Heart left ventricle (tissue), 16 donors: ENCODE data around the gene TMEM250. TPM values are rescaled to one million over a fixed set of nuclear protein-coding genes. Genes with fewer than 3 reads are reported as not detected.
A peak's percentile ranks its signal among the peaks of the same experiment; 100 is the strongest.

Source experiments
- ATAC-seq, 4 donors: fragments of 200-7000 bp; cut with Tn5 transposase; one replicate each; pipeline ENCODE4 v1.9.1; 2020 to 2022; ENCODE audit warnings: moderate library complexity in 4 of 4, mild to moderate bottlenecking in 3 of 4, moderate number of reproducible peaks in 1 of 4
- DNase-seq, 5 donors: peaks; one replicate each; pipeline ENCODE4 v3.0.0-alpha.2; 2020
- H3K27ac ChIP-seq, 12 donors: fragments of 200-600 bp; sonication (generic) in 4 of 12; one replicate each; pipeline versions ENCODE4 v1.5.0 to v1.8.0; 2016 to 2022; ENCODE audit warnings: mild to moderate bottlenecking in 2 of 12
- H3K27me3 ChIP-seq, 9 donors: fragments of 200-600 bp; sonication (generic) in 2 of 9; one replicate each; pipeline versions ENCODE4 v1.5.1 to v1.8.0; 2016 to 2022; ENCODE audit warnings: mild to moderate bottlenecking in 3 of 9
- H3K36me3 ChIP-seq, 9 donors: fragments of 200-600 bp; sonication (generic) in 2 of 9; one replicate each; pipeline versions ENCODE4 v1.5.0 to v1.8.0; 2018 to 2022; ENCODE audit warnings: mild to moderate bottlenecking in 2 of 9
- H3K4me1 ChIP-seq, 12 donors: fragments of 200-600 bp; sonication (generic) in 4 of 12; one replicate each; pipeline versions ENCODE4 v1.5.0 to v1.8.0; 2016 to 2022; ENCODE audit warnings: mild to moderate bottlenecking in 3 of 12
- H3K4me3 ChIP-seq, 12 donors: fragments of 200-600 bp; sonication (generic) in 4 of 12; one replicate each; pipeline versions ENCODE4 v1.5.0 to v1.8.0; 2017 to 2022; ENCODE audit warnings: mild to moderate bottlenecking in 9 of 12, moderate library complexity in 4 of 12
- H3K9me3 ChIP-seq, 12 donors: fragments of 200-600 bp; sonication (generic) in 4 of 12; one replicate each; pipeline versions ENCODE4 v1.5.0 to v1.8.0; 2016 to 2022; ENCODE audit warnings: mild to moderate bottlenecking in 1 of 12
- POLR2A ChIP-seq, 2 donors: fragments of 450-650 bp; IDR thresholded peaks; one replicate each; pipeline ENCODE4 v1.6.1; 2017; ENCODE audit warnings: antibody characterized with exemption in 2 of 2, mild to moderate bottlenecking in 2 of 2, moderate library complexity in 2 of 2
- WGBS, 4 donors: extraction: QIAGEN DNeasy Blood & Tissue Kit in 2 of 4; methylation state at CpG; one replicate each; pipeline versions ENCODE4 v1.1.5 to v1.1.7; 2013 to 2018; 5-methylcytosine and 5-hydroxymethylcytosine counted together
- intact Hi-C, 10 donors: fragments of 100-400 bp; cut with DNase I; formaldehyde crosslinking; loops; one replicate each; pipeline versions ENCODE4 v1.11.1 to v1.14.2; 2022
- polyA plus RNA-seq, 2 donors: library from polyadenylated mRNA; stranded (reverse); fragments of 200-250 nt; gene quantifications; one replicate each; pipeline ENCODE4 v1.2.3, GENCODE V29; 2013
- total RNA-seq, 9 donors: library from RNA; depleted of rRNA in 2 of 9; stranded (reverse); fragments of >200 nt in 2 of 9; fragmentation: NEBNext Ultra II Directional in 3 of 9; extraction: Animal tissue kit (Norgen Biotek cat#: 25700) in 3 of 9; gene quantifications; one replicate each; pipeline versions ENCODE4 v1.1.0 to v1.2.4, GENCODE V29; 2016 to 2023
- TF ChIP-seq, protein P1 (sequence below), 12 donors: fragments of 200-600 bp; sonication (generic) in 4 of 12; IDR thresholded peaks; one replicate each; pipeline versions ENCODE4 v1.5.0 to v1.8.0; 2018 to 2022; ENCODE audit warnings: antibody characterized with exemption in 12 of 12, mild to moderate bottlenecking in 5 of 12
- donor health status: ischemic (EF 13 %, LVEDD 7.1; RV severe dilation, severe dysfunction).
- donor health status: healthy with polysubstance abuse.
- donor health status: DM: no; HTN: yes; CAD: no.
- donor health status: DM: no; HTN: no; CAD: no.
- donor health status: ischemic (EF 25% LVEDD 6.9; RV normal size, moderate dysfunction).
- donor health status: ischemic (EF 25% LVEDD 5.7; RV mildly dilated, moderate dysfunction).
- donor health status: healthy.
- donor health status: DM: yes; HTN: yes; CAD: no.
- donor health status: ischemic (EF 35%, LVEDD 5.7; RV mildly dilated, moderate dysfunction).
- donor health status: nonischemic (EF 11% LVEDD 7.7; RV severe dilation, severe dysfunction).
- donor health status: DM: yes; HTN: yes; CAD: no.
- donor health status: PGD.
- donor health status: ischemic (EF 29% LVEDD 5.4; RV normal size, mild dysfunction).
- donor health status: nonischemic (EF 23%, LVEDD 6.1; RV moderate dilation, normal function).

TMEM250 gene
- total and polyA plus RNA-seq, 11 donors: 11.6 to 37.0 (median 19.9) TPM

DNA sequence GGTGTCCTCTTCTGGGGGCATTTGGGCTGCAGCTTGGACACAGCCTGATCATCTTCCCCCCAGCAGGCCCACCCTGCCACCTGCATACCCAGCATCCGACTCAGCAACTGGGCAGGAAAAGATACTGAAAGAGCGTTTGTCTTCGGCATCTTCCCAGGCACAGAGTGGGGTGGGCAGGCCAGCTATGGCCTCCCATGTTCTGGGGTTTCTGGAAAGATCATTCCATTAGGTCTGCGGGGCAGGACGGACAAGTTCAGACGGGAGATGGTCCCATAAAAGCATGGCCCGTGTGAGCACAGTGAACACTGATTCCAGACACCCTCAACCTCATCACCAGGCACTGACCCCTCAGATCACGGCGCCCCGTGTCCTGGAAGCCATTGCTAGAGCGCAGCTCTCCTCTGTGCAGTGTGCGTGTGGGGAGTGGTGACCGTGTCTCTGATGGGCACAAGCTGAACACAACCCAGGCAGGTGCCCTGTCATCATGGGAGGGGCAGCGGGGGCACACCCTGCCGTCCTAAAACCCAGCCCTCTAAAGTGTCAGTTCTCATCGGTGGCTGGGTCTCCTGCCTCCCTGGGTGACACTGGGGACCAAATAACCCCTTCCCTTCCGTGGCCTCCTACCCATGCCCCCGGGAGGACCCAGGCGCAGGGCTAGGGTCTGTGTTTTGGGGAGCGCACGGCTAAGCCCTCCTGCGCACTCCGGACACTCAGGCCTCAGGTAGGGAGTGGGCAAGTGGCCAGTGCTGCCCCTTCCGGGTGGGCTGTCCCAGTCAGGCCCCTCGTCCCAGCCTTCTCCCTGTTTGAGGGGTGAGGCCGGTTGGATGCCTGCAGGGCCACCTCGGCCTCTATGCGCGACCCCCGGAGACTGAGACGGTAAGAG is 13.2 kb upstream of the TMEM250 start:
- 42 to 69% (median 53%) methylated on average over 19 to 31 of the region's 31 CpGs for WGBS, 4 donors
- Histone ChIP-seq H3K27me3 (peaks cover under 1 to 53% (median 26%) of the 10 kb centered on the region in 9 donors), H3K27ac (no peak overlapping the region), H3K4me1 (peaks cover 0 to 29% (median 5%) of the 10 kb centered on the region in 12 donors), H3K9me3 (no peaks in the 10 kb centered on the region), H3K36me3 (no peaks in the 10 kb centered on the region), H3K4me3 (no peak overlapping the region)
- DNase-seq (no peak), ATAC-seq (no peak)
- intact Hi-C loops: loop anchor here in 2 of 10 donors (2.0 kb wide), 1 partner anchor 151 kb away; no protein-coding TSS in a partner anchor
- no peak for TF ChIP-seq POLR2A (IDR thresholded peaks at IDR 0.05)
- TF ChIP-seq, protein P1, sequence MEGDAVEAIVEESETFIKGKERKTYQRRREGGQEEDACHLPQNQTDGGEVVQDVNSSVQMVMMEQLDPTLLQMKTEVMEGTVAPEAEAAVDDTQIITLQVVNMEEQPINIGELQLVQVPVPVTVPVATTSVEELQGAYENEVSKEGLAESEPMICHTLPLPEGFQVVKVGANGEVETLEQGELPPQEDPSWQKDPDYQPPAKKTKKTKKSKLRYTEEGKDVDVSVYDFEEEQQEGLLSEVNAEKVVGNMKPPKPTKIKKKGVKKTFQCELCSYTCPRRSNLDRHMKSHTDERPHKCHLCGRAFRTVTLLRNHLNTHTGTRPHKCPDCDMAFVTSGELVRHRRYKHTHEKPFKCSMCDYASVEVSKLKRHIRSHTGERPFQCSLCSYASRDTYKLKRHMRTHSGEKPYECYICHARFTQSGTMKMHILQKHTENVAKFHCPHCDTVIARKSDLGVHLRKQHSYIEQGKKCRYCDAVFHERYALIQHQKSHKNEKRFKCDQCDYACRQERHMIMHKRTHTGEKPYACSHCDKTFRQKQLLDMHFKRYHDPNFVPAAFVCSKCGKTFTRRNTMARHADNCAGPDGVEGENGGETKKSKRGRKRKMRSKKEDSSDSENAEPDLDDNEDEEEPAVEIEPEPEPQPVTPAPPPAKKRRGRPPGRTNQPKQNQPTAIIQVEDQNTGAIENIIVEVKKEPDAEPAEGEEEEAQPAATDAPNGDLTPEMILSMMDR (IDR thresholded peaks at IDR 0.05): no peak

DNA sequence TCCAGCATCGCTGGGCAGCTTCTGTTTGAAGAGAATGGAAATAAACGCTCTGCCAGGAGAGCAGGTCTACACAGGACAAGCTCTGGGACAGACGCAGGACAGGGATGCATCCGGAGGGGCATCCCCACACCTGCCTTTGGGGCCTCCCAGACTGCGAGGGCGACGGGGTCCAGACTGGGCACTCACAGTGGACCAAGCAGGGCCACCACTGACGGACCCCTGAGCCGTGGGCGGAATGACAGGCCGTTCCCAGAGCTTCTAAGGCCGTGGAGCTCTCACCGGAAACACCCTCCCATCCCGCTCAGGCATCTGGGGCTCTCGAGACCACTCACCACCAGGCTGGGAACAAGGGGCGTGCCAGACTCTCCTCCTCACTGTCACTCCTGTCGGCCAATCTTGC is 10.5 kb upstream of the TMEM250 start:
- Histone ChIP-seq H3K9me3 (no peaks in the 10 kb centered on the region), H3K27me3 (peaks cover 0 to 38% (median 20%) of the 10 kb centered on the region in 9 donors), H3K36me3 (no peaks in the 10 kb centered on the region), H3K4me1 (peaks cover 0 to 20% (median 5%) of the 10 kb centered on the region in 12 donors), H3K27ac (no peak overlapping the region), H3K4me3 (no peak overlapping the region)
- peak in 1 of 5 donors; percentile 59 for DNase-seq
- no peak for TF ChIP-seq POLR2A (IDR thresholded peaks at IDR 0.05)
- TF ChIP-seq, protein P1 (IDR thresholded peaks at IDR 0.05): no peak
- no peak for ATAC-seq
- intact Hi-C loops: loop anchor here in 5 of 10 donors (10.0 kb wide), 4 partner anchors 264 to 524 kb away; partner anchors contain the start of gene KCNT1 (in 2 of the 5)
- 54 to 60% (median 58%) methylated on average over 17 of the region's 17 CpGs for WGBS, 4 donors

DNA sequence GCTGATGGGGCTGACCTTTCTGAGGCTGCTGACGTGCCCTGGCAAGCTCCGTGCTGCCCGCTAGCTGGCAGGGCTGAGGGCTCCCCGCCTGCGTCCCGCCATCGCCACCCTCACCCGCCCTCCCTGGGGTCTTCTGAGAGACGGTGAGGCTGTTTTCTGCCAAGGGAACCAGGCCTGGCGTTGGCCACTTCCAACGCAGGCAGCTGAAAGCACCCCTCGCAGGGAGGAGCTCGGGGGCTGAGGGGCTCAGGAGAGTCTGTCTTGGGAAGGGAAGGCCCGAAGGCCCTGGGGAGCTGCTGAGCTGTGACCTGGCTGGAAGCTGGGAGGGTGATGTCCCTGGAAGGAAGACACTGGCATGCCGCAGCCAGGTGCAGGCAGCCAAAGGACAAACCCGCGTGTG is 9.8 kb upstream of the TMEM250 start:
- DNase-seq (peak in 1 of 5 donors; percentile 49), ATAC-seq (no peak)
- 83 to 90% (median 84%) methylated on average over 17 of the region's 17 CpGs for WGBS, 4 donors
- H3K27me3 ChIP-seq: peaks cover 0 to 30% (median 16%) of the 10 kb centered on the region in 9 donors
- intact Hi-C loops: loop anchor here in 5 of 10 donors (10.0 kb wide), 4 partner anchors 264 to 524 kb away; partner anchors contain the start of gene KCNT1 (in 2 of the 5)
- no peaks in the 10 kb centered on the region for H3K36me3 ChIP-seq
- H3K27ac ChIP-seq: no peak overlapping the region
- no peak for TF ChIP-seq POLR2A (IDR thresholded peaks at IDR 0.05)
- peaks cover 0 to 14% (median 3%) of the 10 kb centered on the region in 12 donors for H3K4me1 ChIP-seq
- H3K9me3 ChIP-seq: no peaks in the 10 kb centered on the region
- H3K4me3 ChIP-seq: no peak overlapping the region

DNA sequence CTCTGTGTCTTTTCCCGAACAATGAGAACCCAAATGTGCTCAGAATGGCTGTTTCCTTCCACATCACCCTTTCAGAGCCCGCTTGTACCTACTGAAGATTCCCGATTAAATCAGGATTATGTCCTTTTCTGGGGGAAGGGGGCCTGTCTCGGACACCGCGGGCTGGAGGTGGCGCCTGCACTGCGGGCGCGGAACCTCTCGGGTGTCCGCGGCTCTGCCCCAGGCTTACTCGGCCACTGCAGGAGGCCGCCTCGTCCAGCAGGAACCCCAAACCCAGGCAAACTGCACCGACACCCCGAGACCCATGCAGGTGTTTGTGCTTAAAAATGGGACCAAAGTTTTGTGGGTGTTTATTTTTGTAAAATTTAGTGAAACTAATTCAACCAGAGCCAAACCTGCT is 8.6 kb upstream of the TMEM250 start:
- no peaks in the 10 kb centered on the region for H3K36me3 ChIP-seq
- intact Hi-C loops: loop anchor here in 6 of 10 donors (2.0 to 10.0 kb wide), 5 partner anchors 157 to 523 kb away; partner anchors contain the start of gene KCNT1 (in 2 of the 6)
- H3K27me3 ChIP-seq: peaks cover 0 to 22% (median 8%) of the 10 kb centered on the region in 9 donors
- no peak overlapping the region for H3K4me3 ChIP-seq
- H3K9me3 ChIP-seq: no peaks in the 10 kb centered on the region
- peaks cover 0 to 14% (median 8%) of the 10 kb centered on the region in 12 donors for H3K4me1 ChIP-seq
- peak in 1 of 5 donors; percentile 60 for DNase-seq
- no peak overlapping the region for H3K27ac ChIP-seq
- 73 to 83% (median 79%) methylated on average over 18 of the region's 18 CpGs for WGBS, 4 donors
- no peak for TF ChIP-seq POLR2A (IDR thresholded peaks at IDR 0.05)
- TF ChIP-seq, protein P1 (IDR thresholded peaks at IDR 0.05): no peak
- no peak for ATAC-seq
